H4 (cell line): Measurements from ENCODE around the gene PDZD2. TPM values are rescaled to one million over a fixed set of nuclear protein-coding genes. Genes with fewer than 3 reads are reported as not detected.

Experiments used
- DNase-seq: peaks from one replicate; pipeline ENCODE4 v3.0.0-alpha.2; 2015; ENCODE audit warnings: low spot score
- total RNA-seq: library from RNA; depleted of rRNA; stranded (reverse); fragments of >200 nt; shearing (Covaris generic); gene quantifications from 2 replicates; pipeline ENCODE4 v1.2.3, GENCODE V29; 2014

Gene PDZD2
- total RNA-seq, 1 experiment from 2014 or later = 1.2 TPM

GRCh38 chr5:31924005-31924404 lies 285.1 kb downstream of the PDZD2 start:
- no peak for DNase-seq

- DNase-seq = no peak
Observed at GRCh38 chr5:31931874-31932273, 292.9 kb downstream of the PDZD2 start.

DNA sequence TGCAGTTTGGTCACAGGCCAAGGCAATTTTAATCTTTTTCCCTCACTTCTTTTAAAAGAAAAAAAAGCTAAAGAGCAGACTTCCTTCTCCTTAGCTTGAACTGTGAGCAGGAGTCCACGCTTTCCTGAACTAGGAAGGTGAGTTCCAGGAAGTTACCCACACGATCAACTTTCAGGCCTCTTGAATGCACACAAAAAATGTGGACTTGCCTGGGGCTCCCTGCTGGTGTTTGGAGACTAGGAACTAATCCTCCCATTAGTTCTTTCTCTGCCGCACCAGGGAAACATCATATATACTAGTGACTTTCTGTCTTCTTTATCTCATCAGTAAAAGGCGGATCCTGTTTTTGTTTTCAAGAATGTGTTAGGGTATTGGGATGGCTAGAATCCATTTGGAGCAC lies 295.2 kb downstream of the PDZD2 start:
- no peak for DNase-seq

- no peak for DNase-seq
Observed at GRCh38 chr5:31935496-31936369, 296.8 kb downstream of the PDZD2 start.

DNA sequence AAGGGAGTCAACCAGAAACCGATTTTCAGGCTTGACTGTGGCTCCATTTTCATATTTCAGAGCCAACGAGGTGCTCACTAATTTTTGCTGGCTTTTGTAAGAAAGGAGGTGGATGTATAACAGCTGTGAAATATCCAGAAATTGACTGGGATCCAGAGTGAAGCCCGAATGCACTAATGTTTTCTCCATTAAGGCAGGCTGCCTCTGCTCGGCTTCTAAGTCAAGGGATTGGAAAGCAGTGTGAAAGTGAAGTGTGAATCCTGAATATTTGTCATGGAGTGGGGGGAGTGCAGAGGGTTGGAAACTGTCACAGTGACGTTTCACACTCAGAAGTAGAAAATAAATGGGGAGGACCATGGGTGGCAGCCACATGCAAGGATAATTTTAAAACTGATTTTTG lies 297.8 kb downstream of the PDZD2 start:
- DNase-seq = no peak

DNA sequence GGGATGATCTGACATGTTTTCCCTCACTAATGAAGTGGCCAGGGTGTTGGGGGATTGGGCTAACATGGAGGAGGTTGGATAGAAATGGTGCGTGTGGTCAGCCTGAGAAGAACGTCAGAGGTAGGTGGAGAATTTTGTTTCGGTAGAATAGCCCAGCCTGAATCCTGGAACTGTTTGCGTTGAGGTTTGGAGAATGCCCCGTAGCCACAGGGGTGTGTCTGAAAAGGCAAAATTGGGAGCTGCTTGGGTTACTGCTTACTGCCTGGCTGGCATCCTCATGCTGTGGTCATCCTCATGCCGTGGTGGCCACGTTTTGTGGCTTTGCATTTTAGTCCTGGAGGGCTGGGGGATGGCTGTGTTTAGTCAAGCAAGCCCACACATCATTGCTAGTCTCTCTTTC lies 298.3 kb downstream of the PDZD2 start:
- DNase-seq = peak; percentile 69

DNA sequence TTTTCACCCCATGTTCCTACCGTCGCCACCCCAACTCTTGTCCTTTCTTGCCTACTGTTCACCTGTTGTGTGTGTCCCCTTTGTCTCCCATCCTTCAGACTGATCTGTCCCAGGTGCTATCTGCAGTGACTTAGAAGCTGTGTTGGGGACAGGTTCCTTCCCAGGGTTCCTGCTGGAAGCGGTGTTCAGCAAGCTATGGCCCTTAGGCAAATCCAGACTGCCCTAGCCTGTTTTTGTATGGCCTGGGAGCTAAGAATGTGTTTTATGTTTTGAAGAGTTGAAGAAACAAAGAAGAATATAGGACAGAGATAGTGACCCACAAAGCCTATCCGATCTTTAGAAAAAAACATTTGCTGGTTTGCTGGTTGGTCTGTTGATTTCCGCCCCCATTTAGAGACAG lies 298.8 kb downstream of the PDZD2 start:
- DNase-seq = no peak

GRCh38 chr5:31939151-31939550 lies 300.2 kb downstream of the PDZD2 start:
- no peak for DNase-seq

DNA sequence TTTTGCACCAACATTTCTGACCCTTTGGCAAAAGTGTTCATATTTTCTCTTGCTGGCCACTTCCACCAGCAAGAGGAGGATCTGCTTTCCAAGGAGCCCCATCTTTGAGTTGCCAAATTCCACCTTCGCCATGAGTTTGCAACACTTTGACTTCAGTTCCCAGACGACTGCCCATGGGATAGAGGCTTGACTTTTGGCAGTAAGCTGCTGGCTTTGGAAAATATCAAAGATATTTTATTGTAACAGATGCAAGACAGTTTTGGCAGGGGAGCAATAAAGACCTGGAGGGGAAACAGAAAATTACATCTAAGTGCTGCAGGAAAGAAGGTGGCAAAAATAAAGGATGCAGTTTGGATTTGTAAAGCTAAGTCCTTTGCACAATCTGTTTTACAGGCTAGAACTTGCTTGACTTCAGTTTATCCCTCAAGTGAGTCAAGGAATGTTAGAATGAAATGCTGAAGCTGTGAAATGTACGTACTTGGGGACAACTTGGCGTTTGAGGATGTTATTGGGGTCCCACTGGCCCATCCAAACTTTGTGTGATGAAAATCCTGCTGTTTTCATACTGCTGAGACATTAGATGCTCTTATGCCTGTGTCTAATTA lies 302.3 kb downstream of the PDZD2 start:
- no peak for DNase-seq

- peak; percentile 91 for DNase-seq
Observed at GRCh38 chr5:31942546-31942945, 303.6 kb downstream of the PDZD2 start.

GRCh38 chr5:31944684-31945445 lies 305.9 kb downstream of the PDZD2 start:
- DNase-seq = no peak

DNA sequence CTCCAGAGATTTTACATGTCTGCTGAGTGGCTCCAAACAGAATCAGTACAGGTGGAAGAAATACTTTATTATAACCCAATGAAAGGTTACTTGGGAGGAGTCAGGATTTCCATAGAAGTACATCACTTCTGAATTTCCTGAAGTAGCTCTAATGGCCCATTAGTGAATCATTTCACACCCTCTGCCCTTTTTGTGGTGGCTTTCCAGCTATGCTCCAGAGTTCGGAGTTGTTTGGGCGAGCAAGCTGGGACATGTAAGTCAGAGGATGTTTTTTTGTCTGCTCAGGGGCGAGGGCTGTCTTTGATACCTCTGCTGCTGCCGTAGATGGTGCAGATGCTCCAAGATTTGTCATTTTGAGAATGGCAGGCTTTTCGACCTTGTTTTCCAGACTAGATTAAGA lies 309.1 kb downstream of the PDZD2 start:
- DNase-seq = no peak

- DNase-seq = no peak
Observed at GRCh38 chr5:31952067-31952466, 313.1 kb downstream of the PDZD2 start.

GRCh38 chr5:31954091-31954490 lies 315.2 kb downstream of the PDZD2 start:
- DNase-seq = no peak

- DNase-seq = no peak
Observed at GRCh38 chr5:31957151-31957550, 318.2 kb downstream of the PDZD2 start.

- no peak for DNase-seq
Observed at GRCh38 chr5:31962351-31962751, 323.4 kb downstream of the PDZD2 start.

DNA sequence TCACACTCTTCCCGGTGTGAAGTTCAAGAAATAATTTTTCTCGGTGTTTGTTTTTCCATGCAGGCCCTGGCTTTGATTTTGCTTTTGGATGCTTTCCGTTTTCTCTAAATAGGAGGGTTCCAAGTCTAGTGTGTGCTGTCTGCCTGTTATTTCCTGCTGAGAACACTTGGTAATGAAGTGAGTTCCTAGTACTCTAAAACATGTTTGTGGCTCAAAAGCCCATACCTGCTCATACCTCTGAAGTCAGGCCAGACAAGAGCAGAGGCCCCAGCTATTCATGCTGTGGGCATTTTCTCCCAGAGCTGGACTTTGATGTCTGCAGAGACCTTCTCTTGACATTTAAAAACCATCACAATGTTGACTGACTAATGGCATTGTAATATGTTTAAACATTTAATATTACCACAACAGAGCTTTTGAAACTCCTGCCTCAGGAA lies 324.0 kb downstream of the PDZD2 start:
- DNase-seq = no peak

DNA sequence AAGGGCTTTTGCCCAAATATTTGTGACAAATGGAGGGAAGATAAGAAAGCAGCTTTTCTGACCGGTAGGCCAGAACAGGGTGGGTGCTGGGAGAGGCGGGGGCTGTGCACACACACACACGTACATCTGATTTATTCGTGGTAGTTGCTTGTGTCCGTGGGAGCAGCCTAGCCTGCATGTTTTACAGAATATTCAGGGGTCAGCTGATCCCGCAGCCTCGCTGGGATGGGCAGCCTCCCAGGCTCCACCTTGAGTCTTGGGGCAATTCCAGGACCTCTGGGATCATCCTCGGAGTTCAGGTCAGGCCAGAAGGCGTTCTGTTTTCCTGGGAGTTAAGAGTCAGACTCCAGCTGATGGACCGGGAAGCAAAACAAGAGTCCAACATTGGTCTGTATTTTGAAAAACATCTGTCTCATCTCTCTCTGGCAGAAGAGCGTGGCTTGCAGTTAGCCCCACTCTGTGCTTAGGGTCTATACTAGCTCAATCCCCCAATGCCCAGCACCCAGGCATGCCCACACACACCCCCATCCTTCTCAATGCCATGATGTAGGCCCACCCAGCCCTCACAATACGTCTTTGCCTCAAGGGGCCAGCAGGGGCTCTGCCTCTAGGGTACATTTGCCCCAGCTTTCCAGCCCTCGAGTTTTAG lies 324.6 kb downstream of the PDZD2 start:
- DNase-seq = no peak

DNA sequence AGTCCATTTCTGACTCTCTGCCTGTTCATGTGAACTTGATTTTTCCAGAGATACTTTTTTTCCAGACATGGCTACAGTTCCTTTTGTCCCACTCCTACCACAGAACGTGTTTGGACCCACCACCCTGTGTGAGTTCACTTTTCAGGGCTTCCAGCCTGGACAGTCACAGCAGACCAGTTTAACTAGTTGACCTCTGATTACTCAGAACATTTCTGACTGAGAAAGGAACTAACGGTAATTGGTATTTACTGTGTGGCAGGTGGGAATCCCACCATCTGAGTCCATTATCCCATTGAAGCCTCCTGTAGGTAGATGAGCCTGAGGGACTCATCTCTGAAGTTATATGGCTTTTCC lies 325.1 kb downstream of the PDZD2 start:
- no peak for DNase-seq

GRCh38 chr5:31965227-31965626 lies 326.3 kb downstream of the PDZD2 start:
- DNase-seq = no peak

GRCh38 chr5:31966936-31967335 lies 328.0 kb downstream of the PDZD2 start:
- DNase-seq = no peak

- DNase-seq = no peak
Observed at GRCh38 chr5:31967461-31967860, 328.5 kb downstream of the PDZD2 start.
